WERI-Rb-1 (cell line): ENCODE results near the gene ZFR2.
"Not testable (repeated sequence)": the region's sequence is repeated elsewhere in the genome, so short reads cannot be mapped to it uniquely, and the experiment has no call there.

Experiments
- DNase-seq: peaks from one replicate; pipeline ENCODE4 v3.0.0-alpha.2; 2020
- H3K27ac ChIP-seq: fragments of 250-450 bp; sonication (Bioruptor Pico); 2 replicates; pipeline ENCODE4 v1.5.1; 2020; ENCODE audit warnings: mild to moderate bottlenecking, moderate library complexity
- H3K27me3 ChIP-seq: fragments of 250-450 bp; sonication (Bioruptor Pico); 2 replicates; pipeline ENCODE4 v1.5.1; 2021; ENCODE audit warnings: mild to moderate bottlenecking, low read depth, moderate library complexity; ENCODE audit not compliant: insufficient read depth, severe bottlenecking
- H3K36me3 ChIP-seq: fragments of 250-450 bp; sonication (Bioruptor Pico); 2 replicates; pipeline ENCODE4 v1.5.1; 2020; ENCODE audit warnings: mild to moderate bottlenecking, moderate library complexity
- H3K4me3 ChIP-seq: 2 replicates; pipeline ENCODE4 v1.5.1; 2011; ENCODE audit warnings: low read depth, mild to moderate bottlenecking, control low read depth, low read length
- H3K9me3 ChIP-seq: fragments of 250-450 bp; sonication (Bioruptor Pico); 2 replicates; pipeline ENCODE4 v1.5.1; 2021; ENCODE audit warnings: mild to moderate bottlenecking, moderate library complexity; ENCODE audit not compliant: severe bottlenecking
- TF ChIP-seq, protein P1 (sequence below): IDR thresholded peaks from 2 replicates; pipeline ENCODE4 v1.5.1; 2011; ENCODE audit warnings: low read depth, mild to moderate bottlenecking, control low read depth, inconsistent platforms, low read length

ZFR2 gene

GRCh38 chr19:3897936-3898335, 29.1 kb upstream of the ZFR2 start:
- TF ChIP-seq, protein P1, sequence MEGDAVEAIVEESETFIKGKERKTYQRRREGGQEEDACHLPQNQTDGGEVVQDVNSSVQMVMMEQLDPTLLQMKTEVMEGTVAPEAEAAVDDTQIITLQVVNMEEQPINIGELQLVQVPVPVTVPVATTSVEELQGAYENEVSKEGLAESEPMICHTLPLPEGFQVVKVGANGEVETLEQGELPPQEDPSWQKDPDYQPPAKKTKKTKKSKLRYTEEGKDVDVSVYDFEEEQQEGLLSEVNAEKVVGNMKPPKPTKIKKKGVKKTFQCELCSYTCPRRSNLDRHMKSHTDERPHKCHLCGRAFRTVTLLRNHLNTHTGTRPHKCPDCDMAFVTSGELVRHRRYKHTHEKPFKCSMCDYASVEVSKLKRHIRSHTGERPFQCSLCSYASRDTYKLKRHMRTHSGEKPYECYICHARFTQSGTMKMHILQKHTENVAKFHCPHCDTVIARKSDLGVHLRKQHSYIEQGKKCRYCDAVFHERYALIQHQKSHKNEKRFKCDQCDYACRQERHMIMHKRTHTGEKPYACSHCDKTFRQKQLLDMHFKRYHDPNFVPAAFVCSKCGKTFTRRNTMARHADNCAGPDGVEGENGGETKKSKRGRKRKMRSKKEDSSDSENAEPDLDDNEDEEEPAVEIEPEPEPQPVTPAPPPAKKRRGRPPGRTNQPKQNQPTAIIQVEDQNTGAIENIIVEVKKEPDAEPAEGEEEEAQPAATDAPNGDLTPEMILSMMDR = no peak
- H3K4me3 ChIP-seq = no peak overlapping the region

GRCh38 chr19:3895788-3896187, 26.9 kb upstream of the ZFR2 start:
- Histone ChIP-seq H3K27me3 (no peaks in the 10 kb centered on the region), H3K27ac (no peak overlapping the region), H3K4me3 (no peak overlapping the region), H3K9me3 (peaks cover 5% of the 10 kb centered on the region), H3K36me3 (peaks cover 56% of the 10 kb centered on the region)
- TF ChIP-seq, protein P1 = no peak
- no peak for DNase-seq

More at GRCh38 chr19:3897936-3898335, 29.1 kb upstream of the ZFR2 start:
- DNase-seq = no peak
- Histone ChIP-seq H3K9me3 (peaks cover 5% of the 10 kb centered on the region), H3K27ac (no peak overlapping the region), H3K36me3 (peaks cover 53% of the 10 kb centered on the region), H3K27me3 (no peaks in the 10 kb centered on the region)

DNA sequence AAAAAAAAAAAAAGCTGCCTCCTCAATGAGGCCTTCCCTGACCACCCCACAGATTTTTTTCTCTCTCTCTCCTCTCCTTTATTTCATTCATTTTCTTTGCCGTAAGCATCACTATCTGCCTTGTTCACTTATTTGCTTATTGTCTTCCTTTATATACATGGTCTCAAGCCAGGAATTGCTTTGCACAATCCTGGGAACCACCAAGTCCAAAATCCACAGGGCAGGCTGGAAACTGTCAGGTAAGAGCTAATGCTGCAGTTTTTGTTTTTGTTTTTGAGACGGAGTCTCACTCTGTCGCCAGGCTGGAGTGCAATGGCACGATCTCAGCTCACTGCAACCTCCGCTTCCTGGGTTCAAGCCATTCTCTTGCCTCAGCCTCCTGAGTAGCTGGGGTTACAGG, 26.1 kb upstream of the ZFR2 start:
- not testable (repeated sequence) for DNase-seq, H3K27me3 ChIP-seq, H3K27ac ChIP-seq, H3K9me3 ChIP-seq, H3K4me3 ChIP-seq
- H3K36me3 ChIP-seq = peaks cover 58% of the 10 kb centered on the region

- no peaks in the 10 kb centered on the region for H3K27me3 ChIP-seq
- H3K36me3 ChIP-seq = peaks cover 64% of the 10 kb centered on the region
These were observed 24.8 kb upstream of the ZFR2 start for GRCh38 chr19:3893509-3894179.

GRCh38 chr19:3890591-3890990, 21.8 kb upstream of the ZFR2 start:
- TF ChIP-seq, protein P1 = no peak
- no peak for DNase-seq
- H3K27ac ChIP-seq = no peak overlapping the region
- no peak overlapping the region for H3K4me3 ChIP-seq
- H3K27me3 ChIP-seq = no peaks in the 10 kb centered on the region
- no peaks in the 10 kb centered on the region for H3K9me3 ChIP-seq
- peaks cover 63% of the 10 kb centered on the region for H3K36me3 ChIP-seq

More at GRCh38 chr19:3893509-3894179, 24.8 kb upstream of the ZFR2 start:
- TF ChIP-seq, protein P1 = no peak
- Histone ChIP-seq H3K9me3 (peaks cover 5% of the 10 kb centered on the region), H3K4me3 (no peak overlapping the region), H3K27ac (no peak overlapping the region)
- DNase-seq = no peak

GRCh38 chr19:3882041-3882384, 13.2 kb upstream of the ZFR2 start:
- Histone ChIP-seq H3K9me3 (no peaks in the 10 kb centered on the region), H3K27me3 (no peaks in the 10 kb centered on the region), H3K4me3 (peak overlapping the region; percentile 72), H3K36me3 (peaks cover 18% of the 10 kb centered on the region), H3K27ac (no peak overlapping the region)
- DNase-seq = no peak
- TF ChIP-seq, protein P1 = no peak
